DMS 273 (cell line): Measurements from ENCODE around the gene SPATA32.
A peak's percentile ranks its signal among the peaks of the same experiment; 100 is the strongest.

ENCODE experiments used
- DNase-seq: peaks from one replicate; lab custom pipeline; 2025; ENCODE audit not compliant: unreplicated experiment; lab: John Stamatoyannopoulos, UW

The SPATA32 gene

GRCh38 chr17:45247429-45248131 lies 14.3 kb downstream of the SPATA32 start:
- DNase-seq = peak; percentile 98

- DNase-seq = peak; percentile 73
These were observed 14.9 kb downstream of the SPATA32 start for GRCh38 chr17:45246861-45247428.

- no peak for DNase-seq
These were observed 15.6 kb downstream of the SPATA32 start for GRCh38 chr17:45246338-45246737.

GRCh38 chr17:45244725-45245656 lies 16.9 kb downstream of the SPATA32 start:
- DNase-seq = no peak

- DNase-seq = peak; percentile 40
These were observed 18.1 kb downstream of the SPATA32 start for GRCh38 chr17:45243750-45244149.

- no peak for DNase-seq
These were observed 19.9 kb downstream of the SPATA32 start for GRCh38 chr17:45242029-45242414.

- DNase-seq = peak; percentile 40
These were observed 20.4 kb downstream of the SPATA32 start for GRCh38 chr17:45241328-45242028.

GRCh38 chr17:45240905-45241327 lies 21.0 kb downstream of the SPATA32 start:
- DNase-seq = no peak

- DNase-seq = no peak
These were observed 23.6 kb downstream of the SPATA32 start for GRCh38 chr17:45238155-45238774.

- no peak for DNase-seq
These were observed 24.2 kb downstream of the SPATA32 start for GRCh38 chr17:45237686-45238085.

GRCh38 chr17:45236282-45236606 lies 25.6 kb downstream of the SPATA32 start:
- DNase-seq = no peak

- peak; percentile 87 for DNase-seq
These were observed 26.2 kb downstream of the SPATA32 start for GRCh38 chr17:45235416-45236281.

- peak; percentile 71 for DNase-seq
These were observed 27.1 kb downstream of the SPATA32 start for GRCh38 chr17:45234641-45235415.

- DNase-seq = no peak
These were observed 28.4 kb downstream of the SPATA32 start for GRCh38 chr17:45233423-45233924.

GRCh38 chr17:45232514-45233422 lies 29.1 kb downstream of the SPATA32 start:
- DNase-seq = no peak

- peak; percentile 69 for DNase-seq
These were observed 30.3 kb downstream of the SPATA32 start for GRCh38 chr17:45231481-45232116.

- DNase-seq = peak; percentile 92
These were observed 31.0 kb downstream of the SPATA32 start for GRCh38 chr17:45230787-45231480.
